NCI-H1092 (cell line): ENCODE data around the gene ACSF2.
"Not testable (repeated sequence)": the region's sequence is repeated elsewhere in the genome, so short reads cannot be mapped to it uniquely, and the experiment has no call there.

ENCODE experiments used
- DNase-seq: peaks from one replicate; lab custom pipeline; 2025; lab: John Stamatoyannopoulos, UW

Gene ACSF2

DNA sequence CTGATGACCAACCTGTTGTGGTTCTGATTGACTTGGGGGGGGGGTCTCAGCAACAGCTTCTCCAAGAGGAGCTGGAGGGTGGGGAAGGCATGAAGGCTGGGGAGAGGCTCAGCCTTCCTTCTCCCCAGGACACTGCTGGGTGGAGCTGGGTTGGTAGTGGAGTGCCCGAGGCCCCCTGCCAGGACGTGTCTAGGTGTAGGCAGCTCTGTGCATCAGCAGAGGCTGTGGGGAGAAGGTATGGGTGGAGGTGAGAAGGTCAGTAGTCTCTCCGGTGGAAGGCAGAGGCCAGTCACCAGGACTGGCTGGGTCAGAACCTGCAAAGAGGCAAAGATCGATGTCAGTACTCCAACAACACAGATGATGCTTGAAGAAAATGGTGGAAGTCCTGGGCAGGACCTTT lies 38.7 kb downstream of the ACSF2 start:
- DNase-seq, result no peak

DNA sequence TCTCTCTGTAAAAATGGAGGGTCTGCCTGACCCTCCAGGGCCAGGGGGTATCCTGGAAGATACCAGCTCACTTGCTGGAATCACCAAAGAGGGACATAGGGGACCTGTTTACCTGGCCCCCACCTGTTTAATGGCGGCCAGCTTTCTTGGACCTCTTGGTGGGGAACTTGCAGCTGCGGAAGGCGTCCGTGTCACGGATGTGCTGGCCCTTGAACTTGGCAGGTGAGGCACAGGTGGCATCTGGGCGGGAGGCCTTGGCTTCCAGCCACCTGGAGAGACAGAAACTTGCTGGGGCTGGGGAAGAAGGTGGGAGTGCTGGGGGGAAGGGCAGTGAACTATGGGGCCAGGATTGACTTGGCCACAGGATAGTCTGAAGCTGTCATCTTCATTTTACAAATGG lies 39.2 kb downstream of the ACSF2 start:
- no peak for DNase-seq

DNA sequence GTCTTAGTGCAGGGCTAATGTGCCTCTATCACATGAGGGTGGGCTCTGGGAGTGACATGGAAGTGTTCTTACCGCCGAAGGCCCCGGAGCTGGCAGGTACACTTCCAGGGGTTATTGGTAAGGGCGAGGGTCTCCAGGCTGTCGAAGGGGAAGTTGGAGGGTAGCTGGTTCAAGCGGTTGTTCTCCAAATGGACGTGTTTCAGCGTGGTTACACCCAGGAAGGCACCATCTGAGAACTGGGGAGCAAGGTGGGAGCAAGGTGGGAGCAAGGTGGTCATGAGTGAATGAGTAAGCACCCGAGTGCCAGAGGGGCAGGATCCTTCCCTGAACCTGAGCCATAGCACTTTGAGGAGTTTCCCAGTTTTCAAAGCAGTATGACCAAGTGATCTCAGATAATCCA lies 39.6 kb downstream of the ACSF2 start:
- DNase-seq, result no peak

DNA sequence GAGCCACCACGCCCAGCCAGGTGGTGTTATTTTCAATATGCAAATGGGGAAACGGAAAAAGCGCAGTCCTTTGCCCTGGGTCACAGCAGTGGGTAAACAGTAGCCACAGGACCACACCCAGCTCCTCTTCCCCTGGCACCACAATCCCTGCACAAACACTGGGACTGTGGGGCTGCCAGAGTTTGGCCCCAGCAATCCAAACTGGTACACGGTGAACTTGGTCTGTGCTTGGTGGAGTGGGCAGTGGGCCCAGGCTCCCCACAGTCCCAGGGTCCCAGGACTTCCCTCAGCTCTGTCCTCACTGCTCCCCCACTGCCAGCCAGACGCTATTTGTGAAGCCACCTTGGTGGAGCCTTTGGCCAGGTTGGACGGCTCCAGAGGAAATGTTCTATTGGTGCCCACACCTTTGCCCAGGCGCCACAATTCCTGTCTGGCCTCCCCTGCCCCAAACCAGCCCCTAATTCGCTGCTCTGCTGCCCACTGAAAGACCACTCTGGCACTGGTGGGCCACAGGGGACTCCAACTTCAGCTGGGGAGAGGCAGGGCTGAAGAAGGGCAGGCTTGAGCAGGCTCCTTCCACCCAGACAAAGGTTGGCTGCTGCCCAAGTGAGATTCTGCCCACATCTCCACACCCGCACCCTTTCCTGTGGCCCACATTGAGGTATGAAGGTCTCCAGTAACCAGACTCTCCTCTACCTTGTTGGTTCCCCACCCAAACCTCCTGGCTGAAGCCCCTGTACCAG lies 40.5 kb downstream of the ACSF2 start:
- no peak for DNase-seq

DNA sequence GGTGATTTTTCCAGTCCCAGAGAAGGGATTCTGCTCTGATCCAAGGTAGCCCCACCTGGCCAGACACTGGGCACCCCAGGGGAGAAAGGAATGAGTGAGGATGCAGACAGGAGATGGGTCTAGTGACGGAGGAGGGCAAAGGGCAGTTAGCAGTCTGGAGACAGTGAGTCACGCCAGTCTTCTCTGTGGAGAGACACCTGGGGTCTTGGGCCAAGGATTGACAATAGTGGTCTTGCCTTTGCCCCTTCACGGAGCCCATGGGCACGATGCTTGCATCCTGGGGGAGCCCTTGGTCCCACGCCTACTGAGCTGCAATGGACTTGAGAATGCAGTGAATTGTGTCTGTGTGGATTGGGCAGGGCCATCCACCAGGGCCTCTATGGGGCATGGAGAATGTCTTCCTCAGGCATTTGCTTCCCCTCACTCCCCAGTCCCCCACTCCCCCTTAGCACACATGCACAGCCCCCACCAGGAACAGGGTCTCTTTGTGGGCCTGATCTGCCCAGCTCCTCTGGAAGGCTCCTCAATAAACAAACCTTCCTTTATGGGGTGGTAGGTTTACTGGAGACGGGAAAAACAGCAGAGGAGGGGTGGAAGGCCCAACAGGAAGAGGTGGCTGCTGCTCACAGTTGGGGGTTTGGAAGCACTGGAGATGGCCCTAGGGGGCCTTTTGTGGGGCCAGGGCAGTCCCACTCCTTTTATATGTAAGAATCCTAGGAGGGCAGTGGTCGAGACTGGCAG lies 41.3 kb downstream of the ACSF2 start:
- DNase-seq, result no peak

DNA sequence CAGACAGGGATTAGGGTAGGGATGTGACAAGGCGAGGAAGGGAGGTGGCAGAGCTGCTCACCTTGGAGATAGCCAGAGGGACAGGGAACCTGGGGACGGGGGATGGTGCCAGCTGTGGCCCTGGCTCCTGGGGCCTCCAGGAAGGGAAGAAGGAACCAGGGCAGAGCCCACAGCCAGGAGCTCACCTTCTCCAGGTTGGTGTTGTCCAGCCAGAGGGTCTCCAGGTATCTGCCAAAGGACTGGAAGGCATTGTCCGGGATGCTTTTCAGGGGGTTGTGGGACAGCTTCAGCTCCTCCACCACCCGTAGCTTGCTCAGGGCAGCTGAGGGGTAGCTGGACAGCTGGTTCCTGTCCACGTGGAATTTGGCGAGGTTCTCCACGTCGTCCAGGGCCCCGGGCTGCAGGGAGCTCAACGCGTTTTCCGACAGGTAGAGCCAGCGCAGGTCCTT lies 41.9 kb downstream of the ACSF2 start:
- no peak for DNase-seq

DNA sequence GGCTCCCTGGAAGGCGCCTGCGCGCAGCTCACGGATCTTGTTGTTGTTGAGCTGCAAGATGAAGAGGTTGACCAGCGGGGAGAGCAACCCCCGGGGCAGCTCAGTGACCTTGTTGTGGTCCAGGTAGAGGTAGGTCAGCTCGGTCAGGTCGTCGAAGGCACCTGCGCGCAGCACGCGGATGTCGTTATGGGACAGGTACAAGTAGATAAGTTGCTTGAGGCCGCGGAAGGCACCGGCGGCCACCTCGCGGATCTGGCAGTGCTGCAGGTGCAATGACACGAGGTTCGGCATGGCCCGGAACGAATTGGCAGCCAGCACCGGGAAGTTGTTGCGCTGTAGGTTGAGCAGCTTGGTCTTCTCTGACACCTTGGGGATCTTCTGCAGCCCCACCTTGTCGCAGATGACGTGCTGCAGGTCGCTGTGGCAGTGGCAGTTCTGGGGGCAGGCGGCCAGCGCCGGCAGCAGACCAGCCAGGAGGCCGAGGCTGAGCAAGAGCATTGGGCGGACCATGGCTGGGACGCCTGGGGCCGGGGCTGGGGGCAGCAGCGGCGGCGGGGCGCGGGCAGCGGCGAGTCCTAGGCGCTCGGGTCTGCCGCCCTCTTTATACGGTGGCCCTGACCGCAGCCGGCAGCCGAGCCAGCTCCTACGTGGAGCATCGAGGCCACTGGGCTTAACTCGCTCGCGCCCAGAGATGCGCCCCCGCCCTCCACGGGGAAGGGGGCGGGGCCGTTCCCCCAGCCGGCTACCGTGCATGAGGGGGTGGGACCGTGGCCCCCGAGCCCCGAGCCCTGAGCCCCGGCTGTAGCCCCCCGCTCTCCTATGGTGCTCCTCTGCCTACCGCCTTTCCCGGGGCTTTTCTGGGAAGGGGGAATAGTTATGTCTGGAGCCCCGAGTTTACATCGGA lies 42.5 kb downstream of the ACSF2 start, which contains the start of gene CHAD:
TSS of gene CHAD (minus strand) at position 577 of the 904 bp plus-strand sequence. CDS start at position 510, 67 bp downstream.
- DNase-seq, result no peak

DNA sequence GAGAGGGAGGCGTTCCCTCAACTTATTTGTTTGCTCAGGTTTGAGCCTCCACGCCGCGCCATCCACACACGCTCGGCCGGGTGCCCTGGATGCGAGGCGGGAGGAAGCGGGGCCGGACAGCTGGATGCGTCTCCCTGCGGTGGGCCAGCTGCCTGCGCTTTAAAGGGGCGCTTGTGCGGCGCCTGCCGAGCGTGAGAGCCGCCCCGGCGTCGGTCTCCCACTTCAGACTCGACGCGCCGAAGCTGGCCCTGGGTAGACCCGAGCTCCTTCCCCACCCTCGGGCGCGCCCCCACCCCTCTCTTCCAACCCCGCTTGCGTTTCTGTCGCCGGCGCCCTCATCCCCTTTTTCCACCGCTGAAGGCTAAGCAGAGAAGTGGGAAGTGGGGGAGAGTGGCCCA lies 43.2 kb downstream of the ACSF2 start:
- DNase-seq, result no peak

DNA sequence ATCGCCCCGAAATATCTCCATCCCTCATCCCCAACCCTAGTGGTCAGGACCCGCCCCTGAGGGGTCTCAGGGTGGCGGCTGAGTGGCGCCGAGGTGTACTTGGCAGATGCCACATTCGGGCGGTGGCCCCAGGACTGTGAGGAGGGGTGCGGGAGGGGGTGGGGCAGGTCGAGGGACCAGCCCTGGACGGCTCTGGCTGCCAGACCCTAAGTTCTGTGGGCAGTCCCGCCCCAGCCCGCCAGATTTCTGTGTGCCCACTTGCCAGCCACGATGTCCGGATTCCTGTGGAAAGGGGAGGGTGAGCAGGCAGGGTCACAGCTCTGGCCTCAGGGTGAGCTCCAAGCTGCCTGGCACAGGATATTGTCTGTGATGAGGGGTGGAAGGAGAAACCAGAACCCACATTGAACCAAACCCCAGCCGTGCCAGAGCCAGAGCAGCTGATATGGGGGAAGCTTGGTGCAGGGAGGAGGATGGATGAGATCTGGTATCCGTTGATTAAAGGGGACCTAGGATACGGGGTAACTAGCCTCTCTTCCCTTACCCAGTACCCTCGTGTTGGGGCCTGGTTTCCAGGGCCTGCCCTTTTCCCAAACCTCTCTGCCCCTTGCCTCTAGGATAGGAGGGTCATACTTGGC lies 43.8 kb downstream of the ACSF2 start:
- DNase-seq, result no peak

DNA sequence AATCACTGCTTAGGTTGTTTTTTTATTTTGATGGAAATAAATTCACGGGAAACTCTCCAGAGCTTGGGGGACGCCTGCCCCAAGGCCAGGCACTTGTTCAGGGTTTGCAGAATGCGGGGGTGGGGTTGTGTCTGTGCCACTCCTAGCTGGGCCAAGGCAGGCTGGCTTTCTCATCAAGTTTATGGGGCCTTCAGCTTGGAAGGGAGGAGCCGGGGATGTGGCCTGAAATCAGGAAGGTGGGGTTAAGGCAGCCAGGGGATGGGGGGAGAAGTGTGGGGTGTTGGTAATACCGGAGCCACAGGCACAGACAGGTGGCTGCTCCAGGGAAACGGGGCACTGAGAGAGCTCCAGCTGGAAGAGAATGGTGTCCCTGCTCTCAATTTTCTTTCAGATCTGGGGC lies 44.4 kb downstream of the ACSF2 start:
- no peak for DNase-seq

DNA sequence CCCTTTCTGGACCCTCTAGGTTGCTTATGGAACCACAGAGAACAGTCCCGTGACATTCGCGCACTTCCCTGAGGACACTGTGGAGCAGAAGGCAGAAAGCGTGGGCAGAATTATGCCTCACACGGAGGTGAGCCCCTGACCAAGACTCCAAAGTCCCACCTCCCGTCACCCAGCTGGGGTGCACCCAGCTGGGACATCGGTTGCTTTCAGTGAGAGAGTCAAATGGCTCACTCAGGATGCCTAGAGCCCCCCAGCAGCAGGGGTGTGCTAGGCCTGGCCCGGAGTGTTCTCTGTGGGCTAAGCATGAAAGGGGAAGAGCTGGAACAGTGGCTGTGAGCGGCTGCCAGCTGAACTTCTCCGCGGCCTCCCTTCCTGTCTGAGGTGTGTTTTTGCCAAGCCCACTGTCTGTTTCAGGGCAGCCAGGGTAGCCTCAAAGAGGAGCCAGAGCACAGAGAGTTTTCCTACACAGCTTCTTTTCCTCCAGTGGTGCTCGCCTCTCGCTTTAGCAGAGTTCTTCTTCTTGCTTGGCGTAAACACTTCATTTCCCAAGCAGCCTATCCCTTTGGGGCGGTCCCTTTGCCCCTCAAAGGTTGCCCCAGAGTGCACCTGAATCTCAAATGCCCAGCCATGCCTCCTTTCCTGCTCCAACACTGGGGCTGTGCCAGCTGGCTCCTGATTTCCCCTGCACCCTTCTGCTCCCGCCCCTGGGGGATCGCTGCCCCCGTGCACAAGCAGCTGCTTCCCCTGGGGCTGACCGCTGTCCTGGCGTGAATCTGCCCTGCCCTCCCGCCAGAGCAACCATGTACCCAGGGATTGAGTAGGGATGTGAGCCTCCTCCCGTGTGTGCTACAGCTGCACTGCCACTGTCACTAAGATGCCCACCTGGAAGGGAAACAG lies 45.2 kb downstream of the ACSF2 start:
- no peak for DNase-seq

DNA sequence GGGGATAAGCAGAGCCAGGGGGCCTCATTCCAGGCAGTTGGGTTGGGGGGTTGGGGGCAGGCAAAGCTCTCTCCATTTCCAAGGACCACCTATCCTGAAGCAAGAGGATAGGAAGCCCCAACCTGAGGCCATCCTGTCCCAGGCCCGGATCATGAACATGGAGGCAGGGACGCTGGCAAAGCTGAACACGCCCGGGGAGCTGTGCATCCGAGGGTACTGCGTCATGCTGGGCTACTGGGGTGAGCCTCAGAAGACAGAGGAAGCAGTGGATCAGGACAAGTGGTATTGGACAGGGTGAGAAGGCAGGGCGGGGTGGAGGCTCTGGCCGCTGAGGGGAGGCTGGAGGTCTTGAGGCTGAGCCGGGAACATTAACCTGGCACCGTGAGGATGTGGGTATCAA lies 46.3 kb downstream of the ACSF2 start:
- DNase-seq, result no peak

DNA sequence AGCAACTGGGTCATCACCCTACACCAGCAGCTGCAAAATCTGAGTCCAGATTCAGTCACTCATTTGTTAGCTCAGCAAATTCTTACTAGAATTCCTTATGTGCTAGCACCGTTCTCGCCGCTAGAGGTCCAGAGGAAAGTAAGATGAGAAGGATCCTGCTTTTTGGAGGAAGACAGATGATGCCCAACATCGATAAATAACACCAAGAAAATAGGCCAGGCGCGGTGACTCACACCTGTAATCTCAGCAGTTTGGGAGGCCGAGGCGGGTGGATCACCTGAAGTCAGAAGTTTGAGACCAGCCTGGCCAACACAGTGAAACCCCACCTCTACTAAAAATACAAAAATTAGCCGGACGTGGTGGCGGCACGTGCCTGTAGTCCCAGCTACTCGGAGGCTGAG lies 46.7 kb downstream of the ACSF2 start:
- not testable (repeated sequence) for DNase-seq

DNA sequence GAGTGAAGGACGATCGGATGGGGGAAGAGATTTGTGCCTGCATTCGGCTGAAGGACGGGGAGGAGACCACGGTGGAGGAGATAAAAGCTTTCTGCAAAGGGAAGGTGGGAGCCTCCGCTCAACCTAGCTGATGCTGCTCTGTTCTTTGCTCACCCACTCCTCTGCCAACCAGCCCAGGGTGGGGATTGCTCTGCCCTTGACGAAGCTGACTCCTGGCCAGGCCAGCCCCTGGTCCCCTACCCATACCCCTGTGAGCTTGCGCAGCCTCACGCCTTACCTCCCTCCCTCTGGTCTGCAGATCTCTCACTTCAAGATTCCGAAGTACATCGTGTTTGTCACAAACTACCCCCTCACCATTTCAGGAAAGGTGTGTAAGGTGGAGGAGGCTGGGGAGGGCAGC lies 47.9 kb downstream of the ACSF2 start:
- DNase-seq, result no peak

DNA sequence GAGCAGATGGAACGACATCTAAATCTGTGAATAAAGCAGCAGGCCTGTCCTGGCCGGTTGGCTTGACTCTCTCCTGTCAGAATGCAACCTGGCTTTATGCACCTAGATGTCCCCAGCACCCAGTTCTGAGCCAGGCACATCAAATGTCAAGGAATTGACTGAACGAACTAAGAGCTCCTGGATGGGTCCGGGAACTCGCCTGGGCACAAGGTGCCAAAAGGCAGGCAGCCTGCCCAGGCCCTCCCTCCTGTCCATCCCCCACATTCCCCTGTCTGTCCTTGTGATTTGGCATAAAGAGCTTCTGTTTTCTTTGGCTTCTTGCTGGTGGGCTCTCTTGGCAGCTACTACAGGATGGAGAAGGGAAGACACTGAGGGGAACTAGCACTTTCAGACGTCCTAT lies 48.5 kb downstream of the ACSF2 start:
- no peak for DNase-seq

DNA sequence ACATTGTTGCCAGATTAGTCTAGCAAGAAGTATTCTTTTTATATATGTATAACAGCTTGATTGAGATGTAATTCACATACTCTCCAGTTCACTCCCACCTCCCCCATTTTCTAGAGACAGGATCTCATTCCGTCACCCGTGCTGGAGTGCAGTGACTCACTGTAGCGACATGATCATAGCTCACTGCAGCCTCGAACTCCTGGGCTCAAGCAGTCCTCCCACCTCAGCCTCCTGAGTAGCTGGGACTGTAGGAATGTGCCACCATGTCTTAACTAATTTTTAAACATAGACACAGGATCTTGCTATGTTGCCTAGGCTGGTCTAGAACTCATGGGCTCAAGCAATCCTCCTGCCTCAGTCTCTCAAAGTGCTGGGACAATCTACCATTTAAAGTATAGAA lies 49.3 kb downstream of the ACSF2 start:
- DNase-seq, result no peak

DNA sequence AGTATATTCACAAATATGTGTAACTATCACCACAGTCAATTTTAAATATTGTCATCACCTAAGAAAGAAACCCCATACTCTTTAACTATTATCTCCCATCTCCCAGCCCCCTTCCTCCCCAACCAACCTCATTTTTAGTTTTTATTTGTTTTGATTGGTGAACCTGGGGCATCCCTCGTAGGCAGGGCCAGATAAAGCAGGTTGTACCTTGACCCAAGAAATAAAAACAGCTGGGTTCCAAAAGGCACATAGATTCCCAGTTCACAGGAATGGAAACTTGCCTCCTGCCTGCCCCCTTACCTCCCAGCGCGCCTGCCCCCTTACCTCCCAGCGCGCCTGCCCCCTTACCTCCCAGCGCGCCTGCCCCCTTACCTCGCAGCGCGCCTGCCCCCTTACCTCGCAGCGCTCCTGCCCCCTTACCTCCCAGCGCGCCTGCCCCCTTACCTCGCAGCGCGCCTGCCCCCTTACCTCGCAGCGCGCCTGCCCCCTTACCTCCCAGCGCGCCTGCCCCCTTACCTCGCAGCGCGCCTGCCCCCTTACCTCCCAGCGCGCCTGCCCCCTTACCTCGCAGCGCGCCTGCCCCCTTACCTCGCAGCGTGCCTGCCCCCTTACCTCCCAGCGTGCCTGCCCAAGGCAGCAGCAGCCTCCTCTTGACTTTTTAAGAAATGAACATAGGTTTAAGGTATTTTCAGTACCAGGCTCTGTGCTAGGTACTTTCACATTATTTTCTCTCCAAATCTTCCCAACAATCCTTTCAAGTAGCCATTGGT lies 49.9 kb downstream of the ACSF2 start:
- DNase-seq, result not testable (repeated sequence)

DNA sequence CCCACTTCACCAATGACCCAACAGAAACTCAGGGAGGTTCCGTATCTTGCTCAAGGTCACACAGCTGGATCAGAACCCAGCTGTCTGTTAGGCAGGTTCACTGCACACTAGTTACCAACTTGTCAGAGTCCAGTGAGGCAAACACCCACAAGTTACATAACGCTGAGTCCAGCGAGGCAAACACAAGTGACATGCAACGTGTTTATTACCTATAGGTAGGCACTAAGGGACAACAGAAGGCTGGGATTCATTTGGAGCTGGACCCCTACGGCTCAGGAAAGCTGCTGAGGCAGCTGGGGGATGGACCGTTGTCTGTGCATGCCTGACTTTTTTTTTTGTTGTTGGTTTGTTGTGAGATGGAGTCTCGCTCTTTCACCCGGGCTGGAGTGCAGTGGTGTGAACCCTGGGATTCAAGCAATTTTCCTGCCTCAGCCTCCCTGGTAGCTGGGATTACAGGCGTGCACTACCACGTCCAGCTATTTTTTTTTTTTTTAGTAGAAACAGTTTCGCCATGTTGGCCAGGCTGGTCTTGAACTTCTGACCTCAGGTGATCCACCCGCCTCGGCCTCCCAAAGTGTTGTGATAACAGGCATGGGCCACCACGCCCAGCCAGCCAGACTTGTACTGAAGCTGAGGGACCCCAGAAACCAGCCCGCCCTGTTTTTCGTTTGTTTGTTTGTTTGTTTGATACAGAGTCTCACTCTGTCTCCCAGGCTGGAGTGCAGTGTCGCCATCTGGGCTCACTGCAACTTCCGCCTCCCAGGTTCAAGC lies 50.7 kb downstream of the ACSF2 start:
- no peak for DNase-seq

DNA sequence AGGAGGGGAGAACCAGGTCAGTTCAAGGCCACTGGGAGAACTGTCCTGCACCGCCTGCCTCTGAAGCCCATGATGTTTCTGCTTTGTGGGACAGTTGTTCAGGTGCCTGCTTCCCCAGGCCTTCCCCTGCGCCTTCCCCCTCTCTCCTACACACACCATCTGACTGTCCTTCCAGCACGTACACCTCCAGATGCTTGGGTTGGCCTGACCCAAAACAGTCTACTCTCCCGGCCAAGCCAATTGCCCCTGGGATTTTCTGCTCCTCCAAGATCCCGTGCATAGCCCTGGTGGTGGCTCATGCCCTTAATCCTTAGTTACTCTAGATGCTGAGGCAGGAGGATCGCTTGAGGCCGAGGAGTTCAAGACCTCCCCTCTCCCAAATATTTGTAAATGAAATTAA lies 52.0 kb downstream of the ACSF2 start:
- DNase-seq, result no peak
